Measurements from ENCODE around the gene MED12L.
"Not testable (repeated sequence)": the region's sequence is repeated elsewhere in the genome, so short reads cannot be mapped to it uniquely, and the experiment has no call there.

The MED12L gene

DNA sequence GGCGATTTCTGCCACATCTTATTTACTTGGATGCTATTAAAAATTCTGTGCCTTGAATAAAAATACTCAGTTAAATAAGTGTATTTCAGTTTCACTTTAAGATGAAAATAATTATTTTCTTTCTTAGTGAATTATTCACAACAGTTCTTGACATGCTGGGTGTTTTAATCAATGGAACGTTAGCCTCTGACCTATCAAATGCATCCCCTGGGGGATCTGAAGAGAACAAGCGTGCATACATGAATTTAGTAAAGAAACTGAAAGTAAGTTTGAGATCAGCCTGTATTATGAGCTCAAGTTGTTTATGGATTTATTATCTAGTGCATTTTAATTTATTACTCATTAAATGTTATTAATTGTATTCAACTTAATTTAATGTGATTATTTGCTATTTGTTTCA, 298.5 kb downstream of the MED12L start:
- no peak for DNase-seq (ENCODE audit: low read depth)

DNA sequence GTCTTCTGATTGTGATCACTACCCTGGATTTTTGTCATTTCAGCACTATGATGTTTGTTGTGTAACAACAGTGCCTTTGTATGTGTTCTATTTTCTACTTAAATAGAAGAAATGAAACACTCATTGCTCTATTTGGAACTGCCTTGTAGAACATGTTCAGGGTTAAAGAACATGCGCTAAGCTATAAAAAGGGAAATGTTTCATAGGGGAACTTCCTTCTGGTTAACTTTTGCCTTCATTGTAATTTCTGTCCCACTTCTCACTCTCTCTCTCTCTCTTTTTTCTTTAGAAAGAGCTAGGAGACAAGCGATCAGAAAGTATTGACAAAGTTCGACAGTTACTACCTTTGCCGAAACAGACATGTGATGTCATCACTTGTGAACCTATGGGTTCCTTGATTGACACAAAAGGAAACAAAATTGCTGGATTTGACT, 299.3 kb downstream of the MED12L start, which contains the start of gene P2RY12:
TSS of gene P2RY12 (minus strand) at position 13 of the 434 bp plus-strand sequence. CDS start 45,908 bp downstream, outside the sequence.
- no peak for DNase-seq (ENCODE audit: low read depth)

DNA sequence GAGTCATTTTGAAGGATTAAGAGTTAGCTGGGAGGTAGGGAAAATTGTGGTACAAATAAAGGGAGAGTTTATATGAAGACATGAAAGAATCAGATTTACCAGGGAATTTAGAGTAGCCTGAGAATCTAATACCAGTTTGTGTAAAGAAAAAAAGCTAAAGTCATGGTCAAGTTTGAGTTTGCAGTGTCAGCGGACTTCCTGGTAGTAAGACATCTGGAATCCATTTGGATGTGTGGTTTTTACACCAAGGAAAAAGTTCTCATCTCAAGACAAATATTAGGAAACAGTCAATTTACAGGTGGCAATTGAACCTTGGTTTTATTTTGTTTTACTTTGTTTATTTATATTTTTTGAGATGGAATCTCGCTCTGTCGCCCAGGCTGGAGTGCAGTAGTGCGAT, 300.6 kb downstream of the MED12L start:
- DNase-seq (ENCODE audit: low read depth) = no peak

DNA sequence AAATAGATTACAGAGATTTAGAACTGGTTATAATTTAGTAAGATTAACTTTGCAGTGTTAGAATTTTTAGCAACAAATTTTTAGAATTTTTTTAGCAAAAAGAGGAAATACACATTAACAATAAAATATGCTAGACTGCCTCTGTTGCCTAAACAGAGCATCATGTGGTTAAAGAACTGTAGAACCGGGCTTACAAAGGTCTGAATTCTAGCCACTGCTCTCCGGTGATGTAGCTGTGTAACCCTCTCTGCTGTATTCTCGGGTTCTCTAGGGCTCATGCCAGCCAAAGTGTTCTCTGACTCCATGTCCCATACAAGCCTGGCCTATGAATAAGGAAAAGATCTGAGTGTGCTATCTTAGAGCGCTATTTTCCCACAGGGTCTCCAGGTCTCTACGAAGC, 302.0 kb downstream of the MED12L start:
- DNase-seq (ENCODE audit: low read depth) = no peak

DNA sequence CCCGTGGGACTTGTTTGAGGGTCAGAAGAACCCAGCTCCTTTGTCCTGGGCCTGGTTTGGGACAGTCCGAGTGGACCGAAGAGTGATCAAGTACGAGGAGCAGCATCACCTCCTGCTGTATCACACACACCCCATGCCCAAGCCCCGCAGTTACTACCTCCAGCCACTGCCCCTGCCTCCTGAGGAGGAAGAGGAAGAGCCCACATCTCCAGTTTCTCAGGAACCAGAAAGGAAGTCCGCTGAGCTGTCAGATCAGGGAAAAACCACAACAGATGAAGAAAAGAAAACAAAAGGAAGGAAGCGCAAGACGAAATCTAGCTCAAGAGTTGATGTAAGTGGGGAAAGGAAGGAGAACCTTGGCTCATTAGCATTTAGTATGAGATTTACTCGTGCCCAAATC, 302.4 kb downstream of the MED12L start:
- DNase-seq (ENCODE audit: low read depth) = no peak

DNA sequence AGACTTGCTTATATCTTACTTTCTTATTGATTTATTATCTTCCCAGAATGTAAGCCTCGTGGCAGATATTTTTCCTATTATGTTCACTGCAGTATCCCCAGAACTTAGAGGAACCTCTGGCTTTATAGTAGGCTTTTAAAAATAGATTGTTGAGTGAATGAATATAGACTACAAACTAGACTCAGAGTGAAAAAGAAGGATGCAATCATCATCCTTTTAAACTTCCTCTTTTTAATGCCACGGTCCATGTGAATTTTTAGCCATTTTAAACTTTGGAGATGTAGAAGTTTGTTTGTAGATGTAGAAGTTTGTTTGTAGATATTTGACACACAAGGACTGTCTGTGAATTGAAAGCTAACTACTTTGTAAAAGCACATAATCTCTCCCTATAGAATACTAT, 306.3 kb downstream of the MED12L start:
- DNase-seq (ENCODE audit: low read depth) = no peak

DNA sequence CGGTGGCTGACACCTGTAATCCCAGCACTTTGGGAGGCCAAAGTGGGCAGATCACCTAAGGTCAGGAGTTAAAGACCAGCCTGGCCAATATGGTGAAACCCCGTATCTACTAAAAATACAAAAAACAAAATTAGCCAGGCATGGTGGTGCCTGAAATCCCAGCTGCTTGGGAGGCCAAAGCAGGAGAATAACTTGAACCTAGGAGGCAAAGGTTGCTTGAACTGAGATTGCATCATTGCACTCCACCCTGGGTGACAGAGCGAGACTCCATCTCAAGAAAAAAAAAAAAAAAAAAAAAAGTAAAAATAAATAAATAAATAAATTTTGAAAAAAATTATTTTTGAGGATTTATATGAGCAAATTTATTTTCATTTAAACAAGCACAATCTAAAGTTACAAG, 306.7 kb downstream of the MED12L start:
- not testable (repeated sequence) for DNase-seq (ENCODE audit: low read depth)

DNA sequence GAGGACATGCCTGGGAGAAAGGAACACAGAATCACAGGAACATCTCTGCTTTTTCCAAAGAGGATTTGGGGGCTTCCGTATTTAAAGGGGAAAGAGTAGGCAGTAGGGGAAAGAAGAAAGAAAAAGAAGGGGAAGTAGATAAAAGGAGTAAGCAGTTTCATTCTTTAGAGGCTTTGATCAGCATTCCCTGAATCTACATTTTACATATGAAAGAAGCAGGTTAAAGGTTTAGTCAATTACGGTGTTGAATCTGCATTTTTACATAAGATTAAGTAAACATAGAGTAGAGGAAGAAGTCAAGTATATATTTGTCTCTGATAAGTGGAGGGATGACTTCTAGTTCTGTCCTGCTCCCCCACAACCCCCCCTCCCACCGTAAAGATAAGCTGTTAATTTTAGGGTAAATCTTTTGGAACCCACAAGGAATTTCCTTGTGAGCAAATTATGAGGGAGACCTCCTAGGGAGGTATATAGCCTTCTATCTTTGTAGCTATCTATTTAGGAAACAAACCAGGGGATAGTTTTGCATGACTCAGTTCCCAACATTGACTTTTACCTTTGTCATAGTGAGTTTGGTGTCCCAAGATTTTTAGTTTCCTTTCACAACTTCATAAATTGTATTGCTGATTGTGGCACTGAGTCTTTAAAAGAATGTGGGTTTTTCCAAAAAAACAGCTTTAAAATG, 307.8 kb downstream of the MED12L start:
- DNase-seq (ENCODE audit: low read depth) = no peak

DNA sequence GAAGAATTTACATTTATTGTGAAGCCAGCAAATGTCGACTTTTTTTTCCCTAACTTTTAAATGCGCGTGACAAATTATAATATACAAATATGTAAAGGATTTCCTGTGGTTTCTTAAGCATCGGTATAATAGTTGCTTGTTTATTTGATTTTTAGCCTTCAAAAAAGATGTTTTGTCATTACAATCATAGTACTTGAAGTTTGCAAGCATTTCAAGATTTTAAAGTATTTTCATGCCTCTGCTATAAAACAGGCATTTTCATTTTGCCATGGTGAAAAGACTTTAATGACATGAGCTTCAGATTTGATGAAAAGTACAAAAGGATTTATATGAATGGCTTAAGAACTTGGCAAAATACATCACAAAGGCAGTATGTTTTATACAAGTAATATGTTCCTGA, 308.5 kb downstream of the MED12L start:
- DNase-seq (ENCODE audit: low read depth) = no peak

DNA sequence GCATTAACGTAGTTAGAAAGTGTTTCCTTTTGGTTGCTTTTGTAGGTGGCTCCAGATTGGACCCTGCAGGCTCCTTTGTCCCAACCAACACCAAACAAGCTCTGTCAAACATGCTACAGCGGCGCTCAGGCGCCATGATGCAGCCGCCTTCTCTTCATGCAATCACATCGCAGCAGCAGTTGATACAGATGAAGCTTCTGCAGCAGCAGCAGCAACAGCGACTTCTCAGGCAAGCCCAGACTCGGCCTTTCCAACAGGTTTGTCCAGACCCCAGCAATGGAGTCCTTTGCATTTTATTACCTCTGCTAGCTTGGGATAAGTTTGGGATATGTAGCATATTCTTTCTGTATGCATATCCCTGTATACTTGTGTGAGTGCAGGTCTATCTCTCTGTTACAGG, 309.1 kb downstream of the MED12L start:
- DNase-seq (ENCODE audit: low read depth) = no peak

DNA sequence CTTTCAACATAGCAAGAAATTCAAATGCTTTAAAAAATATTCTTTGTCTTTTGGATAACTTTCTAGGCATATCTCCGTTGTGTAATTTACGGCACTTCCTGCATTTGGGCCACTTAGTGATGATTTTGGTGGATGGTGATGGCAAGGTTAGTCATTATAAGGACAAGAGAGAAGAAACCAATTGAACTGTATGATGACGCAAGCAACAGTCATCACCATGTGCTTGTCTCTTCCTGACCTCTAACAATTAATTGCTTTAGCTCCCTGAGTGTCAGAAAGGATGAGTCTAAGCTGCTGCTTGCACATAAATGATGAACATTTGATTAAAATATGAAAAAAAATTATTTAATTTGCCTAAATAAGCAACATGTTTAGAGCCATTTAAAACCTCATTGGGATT, 310.3 kb downstream of the MED12L start:
- DNase-seq (ENCODE audit: low read depth) = no peak

DNA sequence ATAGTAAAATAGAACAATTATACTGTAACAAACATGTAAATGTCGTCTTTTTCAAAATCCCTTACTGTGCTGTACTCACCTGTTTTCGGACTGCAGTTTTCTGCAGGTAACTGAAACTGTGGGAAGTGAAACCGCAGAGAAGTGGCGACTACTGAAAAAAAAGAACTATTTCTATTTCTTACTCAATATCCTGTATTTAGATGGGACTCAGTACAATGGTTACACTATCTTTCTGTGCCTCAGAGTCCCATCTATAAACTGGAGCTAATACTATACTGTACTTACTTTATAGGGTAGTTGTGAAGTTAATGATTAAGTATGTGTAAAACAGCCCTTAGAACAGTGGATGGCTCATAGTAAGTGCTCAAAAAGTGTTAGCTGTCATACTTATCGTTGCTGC, 313.4 kb downstream of the MED12L start:
- no peak for DNase-seq (ENCODE audit: low read depth)

DNA sequence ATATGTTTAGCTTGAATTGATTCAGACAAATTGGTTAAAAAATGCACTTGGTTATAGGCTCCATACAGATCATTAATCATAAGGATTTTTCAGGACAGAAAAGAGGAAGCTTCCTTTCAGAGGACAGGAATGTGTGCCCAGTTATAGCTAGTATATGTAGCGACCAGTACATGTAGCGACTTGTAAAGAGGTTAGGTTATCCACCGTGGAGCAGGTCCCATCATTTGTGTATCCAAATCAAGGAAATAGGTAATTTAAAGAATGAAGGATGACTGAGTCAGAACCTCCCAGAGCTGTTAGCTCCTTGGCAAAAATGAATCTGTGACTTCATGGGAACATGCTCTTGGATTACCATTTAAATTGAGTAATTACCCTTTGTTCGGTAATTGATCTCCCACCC, 314.9 kb downstream of the MED12L start:
- no peak for DNase-seq (ENCODE audit: low read depth)

DNA sequence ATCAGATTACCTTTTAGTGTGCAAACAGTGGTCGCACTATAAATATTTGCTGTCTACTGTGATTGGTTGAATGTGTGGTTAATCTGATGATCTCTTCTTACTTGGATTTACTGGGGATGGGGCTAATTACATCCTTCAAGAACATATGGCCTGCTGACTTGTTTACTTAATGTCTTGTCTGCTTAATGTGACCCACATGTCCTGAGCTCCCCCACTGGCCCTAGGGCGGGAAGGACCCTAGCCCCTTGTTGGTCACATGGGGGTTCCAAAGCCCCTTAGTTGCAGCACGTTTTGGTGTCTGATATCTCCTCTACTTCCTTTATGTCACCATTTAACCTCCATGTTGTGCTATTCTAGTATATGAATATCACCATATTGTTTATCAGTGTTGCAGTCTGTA, 316.9 kb downstream of the MED12L start:
- DNase-seq (ENCODE audit: low read depth) = no peak

DNA sequence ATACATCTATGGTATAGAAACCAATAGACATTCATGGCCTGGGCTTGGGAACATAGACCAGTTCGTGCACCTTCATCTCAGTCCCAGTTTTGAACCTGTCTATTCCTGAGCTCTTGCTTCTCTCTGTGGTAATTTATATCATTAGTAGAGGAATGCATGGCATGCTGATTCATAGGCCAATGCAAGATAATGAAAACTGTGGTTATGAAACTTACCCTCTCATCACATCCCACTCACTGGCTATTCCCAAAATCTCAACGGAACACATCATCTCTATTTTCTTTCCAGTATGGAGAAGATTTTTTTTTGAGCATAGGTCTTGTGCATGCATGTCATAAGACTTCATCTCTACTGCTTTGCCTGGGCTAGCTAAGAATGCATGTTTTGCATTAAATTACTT, 317.8 kb downstream of the MED12L start:
- no peak for DNase-seq (ENCODE audit: low read depth)

DNA sequence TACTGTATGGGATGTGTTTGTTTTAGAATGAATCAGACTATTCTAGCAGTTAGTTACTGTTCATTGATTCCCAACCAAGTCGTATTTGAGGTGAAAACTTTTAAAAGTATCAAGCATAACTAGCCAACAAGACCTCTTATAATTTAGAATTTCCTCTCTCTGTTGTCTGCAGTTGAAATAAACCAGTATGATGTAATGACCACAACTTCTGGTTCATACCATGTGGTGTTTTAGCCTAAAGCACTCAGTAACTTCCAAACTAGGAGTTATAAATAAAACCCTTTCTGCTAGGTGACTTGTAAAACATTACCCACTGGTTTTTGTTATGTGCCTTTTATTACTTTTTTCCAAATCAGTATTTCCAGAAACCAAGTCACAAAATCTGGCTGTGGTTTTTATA, 318.9 kb downstream of the MED12L start:
- no peak for DNase-seq (ENCODE audit: low read depth)

DNA sequence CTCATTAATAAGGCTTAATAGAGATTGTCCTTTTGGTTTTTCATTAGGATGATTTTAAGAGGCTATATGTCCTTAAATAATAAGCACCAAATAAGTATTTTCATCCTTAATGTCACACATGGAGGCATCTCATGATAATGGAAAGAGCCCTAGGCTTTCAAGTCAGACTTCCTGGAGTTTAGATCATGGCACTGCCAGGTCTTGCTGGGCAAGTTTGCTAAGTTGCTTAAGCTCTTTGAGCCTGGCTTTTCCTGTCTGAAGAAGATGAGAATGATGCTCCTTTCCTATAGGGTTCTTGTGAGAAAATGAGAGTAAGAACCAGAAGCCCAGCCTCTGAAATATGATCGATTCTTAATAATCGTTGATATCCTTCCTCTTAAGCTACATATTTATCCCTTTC, 322.5 kb downstream of the MED12L start:
- DNase-seq (ENCODE audit: low read depth) = no peak

DNA sequence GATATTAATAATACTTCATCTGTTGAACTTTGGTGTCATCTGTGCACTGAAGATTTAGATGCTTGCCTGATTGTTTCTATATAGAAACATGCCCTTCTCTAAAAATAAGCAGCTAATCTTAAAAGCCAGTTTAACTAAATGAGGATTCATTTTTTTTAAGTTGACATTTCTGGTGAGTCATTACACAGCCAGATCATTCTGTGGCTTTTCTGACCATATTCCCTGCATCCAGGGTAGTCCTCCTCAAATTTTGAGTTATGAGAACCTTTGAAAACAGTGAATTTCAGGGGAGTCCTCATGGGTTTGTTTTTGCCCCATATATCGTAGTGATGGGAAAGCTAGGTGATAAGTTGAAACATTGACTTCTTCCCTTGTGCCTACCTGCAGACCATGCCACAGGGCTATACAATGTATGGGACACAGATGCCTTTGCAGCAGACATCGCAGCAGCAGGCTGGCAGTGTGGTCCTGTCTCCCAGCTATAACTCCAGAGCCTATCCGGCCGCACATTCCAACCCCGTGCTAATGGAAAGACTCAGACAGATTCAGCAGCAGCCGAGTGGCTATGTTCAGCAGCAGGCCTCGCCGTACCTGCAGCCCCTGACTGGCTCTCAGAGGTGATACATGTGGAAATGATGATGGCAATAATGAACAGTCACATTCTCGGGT, 325.6 kb downstream of the MED12L start:
- DNase-seq (ENCODE audit: low read depth) = no peak

DNA sequence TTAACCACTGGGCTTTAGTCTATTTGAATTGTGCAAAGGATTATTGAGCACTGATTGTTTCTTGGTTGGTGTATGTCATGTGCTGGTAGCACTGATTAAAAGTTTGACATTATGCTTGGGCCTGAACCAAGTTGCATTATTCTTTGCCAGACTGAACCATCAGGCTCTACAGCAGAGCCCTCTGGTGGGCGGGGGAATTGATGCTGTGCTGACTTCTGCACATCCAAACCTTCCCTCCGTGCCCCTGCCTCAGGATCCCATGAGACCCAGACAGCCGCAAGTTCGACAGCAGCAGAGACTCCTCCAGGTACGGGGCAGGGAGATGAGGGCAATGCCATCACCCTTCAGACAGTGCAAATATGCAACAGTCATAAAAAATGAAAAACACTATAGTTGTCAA, 327.5 kb downstream of the MED12L start:
- no peak for DNase-seq (ENCODE audit: low read depth)

DNA sequence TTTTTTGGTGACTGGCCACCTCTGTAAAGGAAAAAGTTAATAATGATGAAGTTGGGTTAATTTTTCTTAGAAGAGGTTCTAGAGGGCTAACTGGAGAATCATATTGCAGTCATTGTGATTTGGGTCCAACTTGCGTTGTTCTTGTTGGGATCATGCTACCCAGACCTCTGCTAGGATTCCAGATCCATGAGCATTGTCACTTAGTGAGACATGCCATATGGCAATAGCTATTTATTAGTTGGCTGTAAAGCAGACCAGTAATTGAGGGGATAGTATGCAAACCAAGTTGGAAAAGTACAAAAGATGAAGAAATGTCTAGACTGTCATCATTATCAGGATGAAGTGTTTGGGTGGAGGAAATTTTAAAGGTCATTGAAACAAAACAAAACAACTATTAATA, 329.8 kb downstream of the MED12L start:
- DNase-seq (ENCODE audit: low read depth) = no peak

DNA sequence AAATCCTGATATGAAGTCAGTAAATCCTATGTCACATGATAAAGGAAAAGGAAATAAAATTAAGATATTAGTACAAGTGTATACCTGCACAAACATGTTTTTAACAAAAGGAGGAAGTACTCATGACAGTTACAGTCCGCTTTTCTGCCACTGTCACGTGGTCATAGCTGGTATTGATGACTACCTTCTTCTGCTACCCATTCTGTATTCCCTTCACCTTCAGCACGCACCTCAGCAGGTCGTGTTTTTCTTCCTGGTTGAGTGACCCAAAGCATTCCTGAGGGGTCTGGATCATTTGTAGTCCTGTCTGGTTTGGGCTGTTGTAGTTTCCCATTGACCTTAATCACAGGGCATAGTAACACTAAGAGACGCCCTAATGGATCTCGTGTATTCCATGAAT, 334.3 kb downstream of the MED12L start:
- DNase-seq (ENCODE audit: low read depth) = no peak

DNA sequence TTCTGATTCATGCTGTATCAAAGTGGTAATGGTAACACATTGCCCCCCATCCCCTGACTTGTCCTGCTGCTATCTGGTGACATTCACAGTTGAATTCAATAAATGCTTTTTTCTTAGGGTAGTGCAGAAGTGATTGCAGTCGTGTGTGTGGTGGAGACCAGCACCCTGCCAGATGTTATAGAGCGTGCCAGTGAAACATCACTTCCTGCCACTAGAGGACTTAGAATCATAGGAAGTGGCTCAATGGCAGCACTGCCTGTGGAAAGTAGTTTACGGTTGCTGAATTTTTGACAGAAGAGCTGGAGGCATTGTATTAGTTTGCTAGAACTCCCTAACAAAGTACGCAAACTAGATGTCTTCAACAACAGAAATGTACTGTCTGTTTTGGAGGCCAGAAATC, 336.5 kb downstream of the MED12L start:
- DNase-seq (ENCODE audit: low read depth) = no peak

DNA sequence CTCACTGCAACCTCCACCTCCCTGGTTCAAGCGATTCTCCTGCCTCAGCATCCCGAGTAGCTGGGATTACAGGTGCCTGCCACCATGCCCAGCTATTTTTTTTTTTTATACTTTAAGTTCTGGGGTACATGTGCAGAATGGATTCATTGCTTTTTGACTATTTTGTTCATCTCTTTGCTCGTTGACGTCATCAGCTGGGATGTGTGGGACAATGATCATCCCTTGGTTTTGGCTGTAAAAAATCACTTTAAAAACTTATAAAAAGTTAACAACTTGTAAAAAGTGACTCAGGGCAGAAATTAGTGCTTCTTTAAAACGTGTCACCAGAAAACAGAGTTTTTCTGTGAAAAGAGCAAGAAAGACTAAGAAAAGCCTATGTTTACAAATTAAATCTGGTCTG, 337.6 kb downstream of the MED12L start:
- no peak for DNase-seq (ENCODE audit: low read depth)
